Inferior parietal cortex (tissue), 1 donor: Measurements from ENCODE around the gene CARMIL1.

Experiments used
- DNase-seq: peaks from one replicate; pipeline ENCODE4 v3.0.0-alpha.2; 2016; ENCODE audit errors: extremely low spot score

CARMIL1 gene

DNA sequence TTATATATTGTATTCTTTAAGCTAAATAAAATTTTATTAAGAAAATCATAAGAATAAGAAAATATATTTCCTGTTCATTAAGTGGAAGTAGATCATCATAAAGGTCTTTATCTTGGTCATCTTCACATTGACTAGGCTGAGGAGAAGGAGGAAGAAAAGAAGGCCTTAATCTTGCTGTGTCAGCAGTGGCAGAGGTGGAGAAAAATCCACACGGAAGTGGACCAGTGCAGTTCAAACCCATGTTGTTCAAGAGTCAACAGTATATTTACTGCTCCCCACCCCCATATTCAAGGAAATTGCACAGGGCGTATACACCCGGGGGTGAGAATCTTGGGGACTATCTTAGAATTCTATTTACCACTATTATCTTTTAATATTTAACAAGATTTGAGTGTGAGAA is 194.3 kb downstream of the CARMIL1 start:
- no peak for DNase-seq

DNA sequence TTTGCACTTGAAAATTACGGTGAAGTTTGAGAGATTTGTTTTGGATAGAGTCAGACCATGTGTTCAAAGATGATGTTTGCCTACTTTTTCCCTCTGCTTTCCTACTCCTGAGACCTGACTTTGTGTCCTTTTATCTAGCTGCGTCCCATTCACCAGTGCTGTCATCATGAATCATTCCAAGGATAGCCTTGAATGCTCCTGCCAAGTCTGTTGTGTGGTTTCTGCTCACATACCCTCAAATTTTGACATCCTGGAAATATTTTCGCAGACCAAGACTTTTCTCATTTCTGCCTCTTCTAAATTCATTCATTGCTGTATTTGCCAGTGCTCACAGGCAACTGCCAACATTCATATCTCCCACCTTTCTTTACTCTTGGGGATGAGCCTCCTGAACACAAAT is 197.0 kb downstream of the CARMIL1 start:
- no peak for DNase-seq

DNA sequence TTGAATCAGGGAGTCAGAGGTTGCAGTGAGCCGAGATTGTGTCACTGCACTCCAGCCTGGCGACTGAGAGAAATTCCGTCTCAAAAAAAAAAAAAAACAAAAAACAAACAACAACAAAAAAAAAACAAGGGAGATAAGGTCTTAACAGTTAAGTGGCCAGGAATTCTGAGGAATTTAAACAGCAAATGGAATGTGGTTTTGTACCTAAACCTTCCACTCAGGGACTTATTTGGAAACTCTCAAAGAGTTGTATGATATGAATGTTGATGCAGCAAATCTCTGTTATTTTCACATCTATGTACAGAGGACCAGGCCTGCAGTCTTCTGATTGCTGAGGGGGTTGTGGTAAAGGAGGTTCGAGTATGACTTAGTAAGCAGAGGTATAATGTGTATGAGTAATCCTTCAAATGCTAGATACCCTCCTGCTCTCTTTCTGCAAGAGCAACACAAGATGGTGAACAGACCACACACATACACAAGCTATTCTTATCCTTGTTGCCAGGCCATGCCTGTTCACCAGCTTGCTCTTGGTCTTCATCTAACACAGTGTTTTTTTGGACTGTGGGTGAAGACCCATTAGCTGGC is 197.9 kb downstream of the CARMIL1 start:
- DNase-seq, result no peak

DNA sequence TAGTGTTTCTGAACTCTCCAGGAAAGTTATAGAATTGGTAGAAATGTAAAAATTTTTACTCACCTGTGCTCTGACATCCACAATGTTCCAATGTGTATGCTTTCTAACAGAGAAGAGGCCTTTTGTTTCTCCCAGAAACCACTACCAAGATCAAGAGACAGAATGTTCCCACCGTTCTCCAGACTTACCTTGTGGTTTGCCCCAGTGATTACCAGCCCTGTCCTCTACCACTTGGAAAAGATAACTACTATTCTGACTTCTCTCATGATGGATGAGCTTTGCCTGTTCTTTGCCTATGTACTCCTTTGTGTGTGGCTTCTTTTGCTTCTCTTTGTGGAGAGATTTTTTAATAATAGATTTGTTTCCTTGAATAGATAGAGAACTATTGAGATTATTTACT is 199.8 kb downstream of the CARMIL1 start:
- DNase-seq, result no peak

DNA sequence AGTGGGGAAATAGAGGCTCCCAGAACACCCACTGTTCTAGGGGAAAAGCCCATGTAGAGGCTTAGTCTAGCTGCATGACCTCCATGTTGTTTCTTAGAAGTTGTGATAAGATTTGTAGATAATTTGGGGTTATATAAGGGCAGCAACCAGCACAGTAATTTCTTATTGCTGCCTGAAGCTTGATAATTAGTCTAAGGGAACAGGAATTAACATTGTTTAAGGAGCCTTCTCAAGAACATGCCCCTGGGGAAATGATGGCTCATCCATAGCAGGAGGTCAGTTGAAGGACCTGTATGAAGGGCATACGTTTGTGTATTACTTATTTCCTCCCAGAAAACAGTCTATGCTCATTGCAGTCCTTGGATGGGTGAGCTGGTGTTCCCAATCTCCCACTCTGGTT is 202.1 kb downstream of the CARMIL1 start:
- DNase-seq, result no peak

DNA sequence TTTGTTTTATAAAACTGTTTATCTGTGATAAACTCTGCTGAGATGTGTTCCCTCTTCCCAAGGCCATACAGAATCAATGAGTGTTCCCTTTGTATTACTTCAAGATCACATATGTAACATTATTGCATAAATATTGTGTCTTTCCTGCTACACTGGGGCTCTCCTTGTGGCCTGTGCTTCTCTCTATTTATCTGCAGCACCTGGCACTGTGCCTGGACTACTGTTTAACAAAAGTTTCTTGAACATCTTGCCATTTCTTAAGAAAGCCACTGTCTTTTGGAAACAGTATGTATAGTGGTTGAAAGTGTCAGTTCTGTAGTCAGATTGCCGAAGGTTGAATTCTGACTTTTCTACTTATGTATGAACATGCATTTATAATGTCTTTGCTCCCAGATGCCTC is 203.8 kb downstream of the CARMIL1 start:
- no peak for DNase-seq

DNA sequence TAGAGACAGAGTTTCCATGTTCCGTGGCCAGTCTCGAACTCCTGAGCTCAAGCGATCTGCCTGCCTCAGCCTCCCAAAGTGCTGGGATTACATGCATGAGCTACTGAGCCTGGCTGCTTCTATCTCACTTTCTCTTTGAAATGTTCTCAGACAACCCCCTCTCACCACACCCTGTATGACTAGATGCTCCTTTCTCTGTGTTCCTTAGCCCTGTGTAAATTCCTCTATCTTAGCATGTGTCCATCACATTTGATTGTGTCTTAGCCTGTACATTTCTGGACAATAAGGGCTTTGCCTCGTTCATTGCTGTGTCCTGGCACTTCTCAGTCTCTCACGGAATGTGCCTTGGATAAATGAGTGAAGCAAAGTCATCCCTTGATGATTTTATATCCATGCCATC is 204.8 kb downstream of the CARMIL1 start:
- no peak for DNase-seq

DNA sequence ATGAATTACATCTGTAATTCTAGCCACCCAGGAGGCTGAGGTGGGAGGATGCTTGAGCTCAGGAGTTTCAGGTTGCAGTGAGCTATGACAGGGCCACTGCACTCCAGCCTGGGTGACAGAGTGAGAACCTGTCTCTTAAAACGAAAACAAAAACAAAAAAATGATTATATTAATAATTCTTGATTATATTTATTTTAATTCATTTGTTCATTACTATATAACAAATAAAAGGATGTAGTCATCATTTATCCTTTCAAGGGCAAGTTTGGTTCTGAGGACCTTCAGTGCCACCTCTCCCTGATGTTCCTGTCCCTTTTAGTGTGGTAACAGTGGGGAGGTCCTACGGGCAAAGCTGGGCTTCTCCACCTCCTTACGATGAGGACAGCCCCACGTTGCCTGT is 205.7 kb downstream of the CARMIL1 start:
- DNase-seq, result no peak

DNA sequence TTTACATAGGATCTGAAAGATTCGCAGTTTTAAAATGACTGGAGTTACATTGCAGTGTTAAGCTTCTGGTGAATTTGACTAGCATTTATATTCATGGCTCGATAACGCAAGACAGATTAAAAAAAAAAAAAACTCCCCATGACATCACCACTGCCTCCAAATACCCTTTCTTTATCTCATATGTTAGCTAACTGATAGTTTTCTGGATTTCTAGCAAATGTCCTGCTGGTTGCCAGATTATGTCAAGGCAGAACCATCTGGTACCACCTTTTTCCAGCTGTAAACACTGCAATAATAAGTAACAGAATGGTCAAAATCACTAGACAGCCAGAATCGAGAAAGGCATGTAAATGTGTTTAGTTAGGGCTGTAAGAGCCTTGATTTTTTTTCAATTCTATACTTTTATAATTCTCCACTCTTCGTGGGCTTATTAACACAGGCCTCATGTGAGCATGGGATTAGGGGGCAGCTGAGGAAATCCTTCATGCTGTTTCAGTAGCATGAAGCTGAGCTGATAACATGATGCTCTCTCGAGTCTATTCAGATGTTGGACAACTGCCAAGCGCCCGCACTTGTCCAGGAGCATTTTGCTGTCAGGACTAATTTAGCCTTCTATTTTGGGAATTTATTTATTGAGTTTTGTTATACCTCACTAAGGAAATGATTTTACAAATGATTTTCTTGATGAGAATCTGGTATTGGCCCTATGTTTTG is 206.8 kb downstream of the CARMIL1 start:
- no peak for DNase-seq

DNA sequence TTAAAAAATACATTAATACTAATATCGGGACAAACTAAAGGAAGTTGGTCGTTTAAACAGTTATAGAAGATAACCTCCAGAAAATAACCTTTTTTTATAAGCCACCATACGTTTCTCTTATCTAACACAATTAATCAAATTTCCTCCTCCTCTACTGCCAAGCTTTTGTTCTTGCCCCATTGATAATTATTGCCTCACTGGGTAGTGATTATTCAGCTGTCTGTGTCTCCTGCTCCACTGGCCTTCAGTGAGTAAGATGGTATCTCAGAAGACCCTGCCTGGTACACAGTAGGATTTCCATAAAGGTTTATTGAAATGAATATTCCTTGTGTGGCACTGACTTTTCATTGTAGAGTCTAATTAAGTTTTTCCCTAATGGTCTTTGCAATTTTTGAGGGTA is 207.4 kb downstream of the CARMIL1 start:
- DNase-seq, result no peak

DNA sequence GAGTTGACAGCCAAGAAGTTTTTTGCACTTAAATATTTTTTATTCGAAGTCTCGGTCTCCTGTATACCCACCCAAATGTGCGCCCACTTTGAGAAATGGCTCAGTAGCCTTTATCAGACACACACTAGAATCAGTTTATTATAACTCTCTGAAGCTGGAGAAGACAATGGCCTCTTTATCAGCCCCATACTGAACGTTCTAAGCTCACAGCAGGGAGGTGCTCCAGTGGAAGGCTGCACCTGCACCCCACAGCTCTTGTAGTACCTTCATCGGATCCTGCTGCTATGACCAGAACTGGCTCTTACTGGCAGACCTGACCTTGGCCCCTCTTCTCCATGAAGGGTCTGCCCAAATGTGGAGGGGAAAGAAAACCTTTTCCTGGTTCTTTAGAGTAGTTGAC is 207.8 kb downstream of the CARMIL1 start:
- DNase-seq, result no peak

DNA sequence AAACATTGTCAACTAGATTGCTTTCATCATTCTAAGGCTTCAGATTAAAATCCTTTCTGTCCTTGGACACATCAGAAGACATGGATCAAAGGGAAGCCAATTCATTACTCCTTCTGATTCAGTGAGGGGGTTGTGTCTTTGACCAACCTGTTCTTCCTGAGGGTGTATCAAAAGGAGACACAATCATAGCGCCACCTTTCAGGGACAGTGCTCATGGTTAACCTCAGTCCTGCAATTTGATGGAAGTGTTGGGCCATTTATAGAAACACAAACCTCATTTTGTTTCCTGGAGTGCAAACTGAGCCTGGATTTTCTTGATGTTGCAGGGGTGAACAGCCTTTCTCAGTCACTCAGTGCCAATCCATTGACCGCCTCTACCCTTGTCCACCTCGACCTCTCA is 209.0 kb downstream of the CARMIL1 start:
- no peak for DNase-seq

DNA sequence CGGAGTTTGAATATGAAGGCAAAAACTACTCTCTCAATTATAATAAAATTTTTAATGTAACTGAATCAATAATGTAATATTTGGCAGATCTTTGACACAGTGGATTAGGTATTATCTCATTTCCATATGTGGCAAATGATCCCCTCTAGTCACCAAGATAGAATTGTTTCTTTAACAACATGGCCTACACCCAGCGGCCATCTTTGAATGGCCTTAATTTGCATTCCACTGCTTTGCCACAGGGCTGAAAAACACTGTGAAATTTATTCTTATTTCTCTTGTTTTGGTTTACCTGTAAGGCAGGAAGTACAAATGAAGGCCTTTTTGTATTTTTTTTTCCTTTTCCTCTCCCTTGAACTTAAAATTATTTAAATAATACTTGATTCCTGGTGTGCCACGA is 210.2 kb downstream of the CARMIL1 start:
- no peak for DNase-seq

DNA sequence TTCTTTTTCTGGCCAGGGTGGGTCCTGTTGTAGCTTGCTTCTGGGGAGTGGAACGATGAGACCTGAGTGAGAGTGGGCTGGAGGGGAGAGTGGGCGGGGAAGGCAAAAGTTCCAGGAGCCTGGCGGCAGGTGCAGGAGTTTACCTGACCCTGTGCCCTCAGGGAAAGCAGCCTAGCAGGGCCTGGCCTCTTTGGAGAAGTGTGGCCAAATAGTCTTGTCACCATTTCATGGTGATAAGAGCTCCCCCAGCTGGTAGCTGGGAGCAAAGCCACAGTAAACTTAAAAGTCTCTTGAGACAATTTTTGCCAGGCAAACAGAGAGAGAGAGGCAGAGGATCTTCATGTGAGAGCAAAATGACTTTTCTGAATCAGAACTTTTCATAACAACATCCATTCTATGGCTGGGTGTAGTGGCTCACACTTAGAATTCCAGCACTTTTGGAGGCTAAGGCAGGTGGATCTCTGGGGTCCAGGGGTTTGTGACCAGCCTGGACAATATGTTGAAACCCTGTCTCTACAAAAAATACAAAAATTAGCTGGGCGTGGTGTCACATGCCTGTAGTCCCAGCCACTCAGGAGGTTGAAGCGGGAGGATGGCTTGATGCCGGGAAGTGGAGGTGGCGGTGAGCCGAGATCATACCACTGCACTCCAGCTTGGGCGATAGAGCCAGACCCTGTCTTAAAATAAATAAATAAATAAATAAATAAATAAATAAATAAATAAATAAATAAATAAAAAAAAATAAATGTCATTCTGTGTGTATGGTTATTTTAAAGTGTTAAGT is 211.0 kb downstream of the CARMIL1 start:
- DNase-seq, result peak; percentile 87

DNA sequence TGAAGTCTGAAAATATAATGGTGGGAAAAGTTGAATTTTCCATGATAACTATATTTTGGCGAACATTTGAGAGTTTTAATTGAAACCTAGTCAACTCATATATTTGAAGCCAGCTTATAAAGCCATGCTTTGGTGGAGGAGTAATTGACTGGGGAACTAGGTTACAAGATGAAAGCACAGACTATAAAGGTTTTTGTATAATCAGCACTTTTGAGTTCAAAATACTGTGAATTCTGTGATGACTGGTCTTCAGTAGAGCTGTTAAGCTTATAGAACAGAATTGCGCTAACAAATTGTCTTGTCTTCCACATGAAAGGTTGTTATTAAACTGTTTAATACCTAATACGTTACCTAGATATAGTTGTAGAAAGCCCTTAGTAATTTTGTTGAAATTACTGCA is 213.8 kb downstream of the CARMIL1 start:
- no peak for DNase-seq

DNA sequence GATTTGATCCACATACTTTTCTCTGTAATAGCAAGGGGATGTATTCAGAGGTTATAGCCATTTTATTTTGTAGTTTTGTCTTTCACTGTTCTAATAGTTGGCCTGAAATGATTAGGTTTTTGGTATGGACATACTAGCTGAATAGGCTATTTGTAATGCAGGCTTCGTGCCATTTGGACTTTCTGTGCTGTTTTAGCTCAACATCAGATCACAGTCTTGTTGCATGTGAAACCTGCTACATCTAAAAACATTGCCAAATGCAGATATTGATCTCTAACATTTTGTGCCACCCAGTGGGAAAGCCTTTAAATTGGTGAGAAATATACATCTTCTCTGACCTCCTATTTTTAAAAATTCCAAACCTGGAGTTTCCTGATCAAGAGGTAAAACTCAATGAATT is 215.3 kb downstream of the CARMIL1 start:
- DNase-seq, result no peak

DNA sequence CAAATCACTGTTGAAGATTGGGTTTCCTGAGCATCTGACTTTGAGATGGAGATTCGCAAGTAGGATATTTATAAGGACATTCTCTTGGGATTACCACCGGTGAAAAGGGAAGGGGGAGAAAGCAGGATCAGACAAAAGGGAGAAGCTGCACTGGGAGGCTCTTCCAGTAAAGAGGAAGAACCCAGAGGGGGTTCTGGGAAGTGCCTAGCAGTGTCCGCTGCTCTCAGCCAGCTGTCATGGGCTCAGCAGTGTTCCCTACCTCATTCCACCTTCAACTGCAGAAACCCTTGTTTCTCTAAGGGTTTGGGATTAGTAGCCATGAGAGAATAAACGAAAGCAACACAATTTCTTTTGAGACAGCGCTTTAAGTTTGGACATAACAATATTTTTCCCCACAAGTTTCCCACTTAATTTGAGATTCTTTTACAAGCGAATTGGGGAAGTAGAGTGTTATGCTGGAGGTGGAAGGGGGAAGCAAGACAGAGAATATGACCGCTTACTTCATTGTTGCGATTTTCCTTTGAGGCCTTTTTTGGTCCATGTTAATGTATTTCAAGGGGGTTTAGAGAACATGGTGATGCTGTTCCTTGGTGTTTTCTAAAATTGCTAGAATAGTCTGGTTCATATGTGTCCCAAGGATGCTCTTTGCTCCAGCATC is 218.3 kb downstream of the CARMIL1 start:
- DNase-seq, result no peak

DNA sequence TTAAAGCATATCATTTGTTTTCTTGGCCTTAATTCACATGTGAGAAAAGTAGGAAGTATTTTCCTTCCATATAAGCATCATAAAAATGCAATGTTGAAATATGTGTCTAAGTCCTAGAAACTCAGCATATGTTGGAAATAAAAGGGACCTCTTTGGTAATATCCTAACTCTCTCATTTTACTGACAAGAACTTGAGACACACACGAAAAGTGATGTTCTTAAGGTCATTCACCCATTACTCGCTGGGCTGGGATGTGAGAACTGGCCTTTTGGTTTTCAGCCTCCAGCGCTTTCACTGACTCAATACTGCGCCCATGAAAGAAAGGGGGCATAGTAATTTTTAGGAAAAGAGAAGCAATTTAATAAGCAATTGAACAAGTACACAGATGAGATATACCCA is 219.3 kb downstream of the CARMIL1 start:
- no peak for DNase-seq

DNA sequence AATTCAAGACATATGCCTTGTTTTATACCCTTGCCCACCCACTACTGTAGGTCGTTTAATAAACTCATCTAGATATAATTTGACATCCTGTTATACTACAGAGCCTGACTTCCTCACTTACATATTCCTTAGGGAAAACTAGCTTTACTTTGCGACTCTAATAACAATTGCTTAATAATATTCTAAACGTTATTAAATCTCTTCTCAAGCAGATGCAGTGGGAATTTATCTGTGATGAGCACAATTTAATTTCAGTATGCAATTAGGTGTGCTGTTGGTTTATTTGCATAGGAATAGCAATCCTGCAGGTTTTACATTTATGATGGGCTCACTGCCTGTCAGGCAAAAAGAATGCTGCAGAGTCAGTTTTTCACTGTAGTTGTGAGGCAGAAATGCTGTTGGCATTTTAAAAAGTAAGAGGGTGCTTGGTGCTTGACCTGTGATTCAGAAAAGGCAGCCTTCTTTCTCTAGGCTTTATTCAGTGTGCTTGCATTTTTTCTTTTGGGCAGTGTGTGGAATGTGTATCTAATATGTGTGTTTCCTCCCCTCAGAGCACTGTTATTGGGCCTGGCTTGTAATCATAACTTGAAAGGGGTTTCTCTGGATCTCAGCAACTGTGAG is 220.6 kb downstream of the CARMIL1 start:
- DNase-seq, result no peak

DNA sequence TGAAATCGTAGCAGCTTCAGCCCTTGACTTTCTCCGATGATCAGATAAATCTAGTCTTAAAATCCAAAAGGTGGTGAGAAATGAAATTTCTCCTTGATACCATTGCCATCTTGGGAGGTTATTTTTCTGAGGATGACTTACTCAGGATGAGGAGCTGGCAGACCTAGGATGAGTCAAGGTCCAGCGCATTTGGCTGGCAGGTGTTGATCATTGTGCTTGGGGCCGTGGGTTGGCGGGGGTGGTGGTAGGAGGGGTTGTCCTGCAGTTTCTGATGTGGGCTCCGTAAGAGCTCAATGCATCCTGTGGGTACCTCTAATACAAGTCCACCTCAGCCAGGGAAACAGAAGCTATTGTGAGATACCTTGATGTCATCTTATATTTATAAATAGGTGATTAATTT is 224.5 kb downstream of the CARMIL1 start:
- no peak for DNase-seq

DNA sequence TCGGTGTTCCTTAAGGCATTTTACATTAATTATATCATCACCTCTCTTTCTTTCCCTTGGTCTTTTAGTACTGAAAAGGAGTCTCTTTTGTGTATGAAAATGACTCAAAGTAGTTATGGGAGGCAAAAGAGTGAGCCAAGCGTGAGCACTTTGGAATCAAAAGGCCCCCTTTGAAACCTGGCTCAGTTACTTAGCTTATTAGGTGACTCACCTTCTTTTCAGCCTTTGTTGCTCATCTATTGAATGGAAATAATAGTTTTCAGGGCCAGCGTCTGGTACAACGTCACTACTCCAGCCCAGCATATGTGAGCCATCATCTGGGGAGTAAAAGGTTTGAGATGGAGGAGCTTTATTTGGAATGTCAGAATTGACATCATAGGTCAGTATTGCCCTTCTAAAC is 225.5 kb downstream of the CARMIL1 start:
- DNase-seq, result no peak

DNA sequence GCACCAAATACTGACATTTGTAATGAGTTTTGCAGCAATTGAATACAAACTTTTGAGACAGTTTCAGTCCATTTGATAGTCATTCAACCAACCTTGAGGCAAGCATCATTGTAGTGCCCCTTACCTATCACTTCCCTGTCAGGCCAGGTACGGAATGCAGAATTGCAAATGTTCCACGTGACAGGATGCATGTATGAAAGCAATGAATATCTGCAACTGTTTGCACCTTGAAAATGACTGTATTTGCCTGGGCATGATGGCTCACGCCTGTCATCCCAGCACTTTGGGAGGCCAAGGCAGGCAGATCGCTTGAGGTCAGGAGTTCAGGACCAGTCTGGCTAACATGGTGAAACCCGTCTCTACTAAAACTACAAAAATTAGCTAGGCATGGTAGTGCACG is 226.8 kb downstream of the CARMIL1 start:
- no peak for DNase-seq
